ENCODE data around the gene FGR. TPM values are rescaled to one million over a fixed set of nuclear protein-coding genes. Genes with fewer than 3 reads are reported as not detected.
A peak's percentile ranks its signal among the peaks of the same experiment; 100 is the strongest.
"Not testable (repeated sequence)": the region's sequence is repeated elsewhere in the genome, so short reads cannot be mapped to it uniquely, and the experiment has no call there.

The FGR gene
- total and polyA plus RNA-seq, 9 donors, result 1.4 to 2.5 (median 2.0) TPM

- Histone ChIP-seq H3K9me3 (replicated peaks; ENCODE audit: control insufficient read depth, low read depth, low read length) (no peaks in the 10 kb centered on the region), H3K27ac (ENCODE audit: low read length) (no peak overlapping the region), H3K27me3 (ENCODE audit: control insufficient read depth, insufficient read depth, low read length) (peaks cover 41% of the 10 kb centered on the region), H3K4me1 (ENCODE audit: control insufficient read depth, insufficient read depth, low read length) (peaks cover 39% of the 10 kb centered on the region), H3K36me3 (ENCODE audit: control insufficient read depth, insufficient read depth, low read length) (no peaks in the 10 kb centered on the region), H3K4me3 (ENCODE audit: low read length) (no peak overlapping the region)
- DNase-seq, result no peak
- WGBS (ENCODE audit: insufficient coverage), result 93% methylated on average over 5 of the region's 11 CpGs
These were observed 584 bp upstream of the FGR start for GRCh38 chr1:27635396-27636142.

- peak overlapping the region; percentile 45 for H3K4me3 ChIP-seq (ENCODE audit: low read length)
- peaks cover 41% of the 10 kb centered on the region for H3K27me3 ChIP-seq (ENCODE audit: control insufficient read depth, insufficient read depth, low read length)
- 3% methylated on average over 63 of the region's 63 CpGs for WGBS (ENCODE audit: insufficient coverage)
- peaks cover 40% of the 10 kb centered on the region for H3K4me1 ChIP-seq (ENCODE audit: control insufficient read depth, insufficient read depth, low read length)
- H3K36me3 ChIP-seq (ENCODE audit: control insufficient read depth, insufficient read depth, low read length), result no peaks in the 10 kb centered on the region
- no peaks in the 10 kb centered on the region for H3K9me3 ChIP-seq (replicated peaks; ENCODE audit: control insufficient read depth, low read depth, low read length)
- peak; percentile 62 for DNase-seq
- H3K27ac ChIP-seq (ENCODE audit: low read length), result peak overlapping the region; percentile 76
These were observed 604 bp downstream of the FGR start for GRCh38 chr1:27634177-27634984.

DNA sequence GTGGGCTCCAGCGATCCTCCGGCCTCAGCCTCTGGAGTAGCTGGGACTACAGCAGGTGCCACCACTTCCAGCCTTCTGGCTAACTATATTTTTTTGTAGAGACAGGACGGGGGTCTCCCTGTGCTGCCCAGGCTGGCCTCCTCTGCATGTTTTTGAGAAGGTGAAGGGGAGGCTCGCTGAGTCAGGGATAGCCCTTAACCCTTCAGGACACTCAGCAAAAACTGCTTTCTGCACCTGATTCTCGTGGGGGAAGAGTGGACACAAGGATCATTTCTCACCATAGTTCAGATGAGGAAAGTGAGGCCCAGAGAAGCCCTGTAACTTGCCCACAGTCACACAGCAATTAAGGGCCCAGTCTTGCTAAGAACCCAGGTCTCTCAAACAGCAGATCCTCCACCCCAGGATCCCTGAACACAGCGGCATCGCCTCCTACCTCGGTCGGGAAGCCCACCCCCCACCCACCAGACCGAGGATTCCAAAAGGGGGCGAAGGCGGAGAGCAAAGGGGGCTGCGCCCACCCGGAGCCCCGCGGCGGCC lies 1.3 kb downstream of the FGR start:
- Histone ChIP-seq H3K36me3 (ENCODE audit: control insufficient read depth, insufficient read depth, low read length) (no peaks in the 10 kb centered on the region), H3K27me3 (ENCODE audit: control insufficient read depth, insufficient read depth, low read length) (peaks cover 41% of the 10 kb centered on the region), H3K9me3 (replicated peaks; ENCODE audit: control insufficient read depth, low read depth, low read length) (no peaks in the 10 kb centered on the region), H3K4me3 (ENCODE audit: low read length) (peak overlapping the region; percentile 29), H3K27ac (ENCODE audit: low read length) (peak overlapping the region; percentile 62), H3K4me1 (ENCODE audit: control insufficient read depth, insufficient read depth, low read length) (peaks cover 42% of the 10 kb centered on the region)
- WGBS (ENCODE audit: insufficient coverage), result 1% methylated on average over 12 of the region's 17 CpGs
- DNase-seq, result no peak

GRCh38 chr1:27633298-27633610 lies 1.7 kb downstream of the FGR start:
- H3K27me3 ChIP-seq (ENCODE audit: control insufficient read depth, insufficient read depth, low read length), result peaks cover 41% of the 10 kb centered on the region
- peak overlapping the region; percentile 62 for H3K27ac ChIP-seq (ENCODE audit: low read length)
- H3K4me1 ChIP-seq (ENCODE audit: control insufficient read depth, insufficient read depth, low read length), result peaks cover 43% of the 10 kb centered on the region
- no peak overlapping the region for H3K4me3 ChIP-seq (ENCODE audit: low read length)
- H3K9me3 ChIP-seq (replicated peaks; ENCODE audit: control insufficient read depth, low read depth, low read length), result no peaks in the 10 kb centered on the region
- WGBS (ENCODE audit: insufficient coverage), result 78% methylated on average over 3 of the region's 5 CpGs
- DNase-seq, result no peak
- no peaks in the 10 kb centered on the region for H3K36me3 ChIP-seq (ENCODE audit: control insufficient read depth, insufficient read depth, low read length)

DNA sequence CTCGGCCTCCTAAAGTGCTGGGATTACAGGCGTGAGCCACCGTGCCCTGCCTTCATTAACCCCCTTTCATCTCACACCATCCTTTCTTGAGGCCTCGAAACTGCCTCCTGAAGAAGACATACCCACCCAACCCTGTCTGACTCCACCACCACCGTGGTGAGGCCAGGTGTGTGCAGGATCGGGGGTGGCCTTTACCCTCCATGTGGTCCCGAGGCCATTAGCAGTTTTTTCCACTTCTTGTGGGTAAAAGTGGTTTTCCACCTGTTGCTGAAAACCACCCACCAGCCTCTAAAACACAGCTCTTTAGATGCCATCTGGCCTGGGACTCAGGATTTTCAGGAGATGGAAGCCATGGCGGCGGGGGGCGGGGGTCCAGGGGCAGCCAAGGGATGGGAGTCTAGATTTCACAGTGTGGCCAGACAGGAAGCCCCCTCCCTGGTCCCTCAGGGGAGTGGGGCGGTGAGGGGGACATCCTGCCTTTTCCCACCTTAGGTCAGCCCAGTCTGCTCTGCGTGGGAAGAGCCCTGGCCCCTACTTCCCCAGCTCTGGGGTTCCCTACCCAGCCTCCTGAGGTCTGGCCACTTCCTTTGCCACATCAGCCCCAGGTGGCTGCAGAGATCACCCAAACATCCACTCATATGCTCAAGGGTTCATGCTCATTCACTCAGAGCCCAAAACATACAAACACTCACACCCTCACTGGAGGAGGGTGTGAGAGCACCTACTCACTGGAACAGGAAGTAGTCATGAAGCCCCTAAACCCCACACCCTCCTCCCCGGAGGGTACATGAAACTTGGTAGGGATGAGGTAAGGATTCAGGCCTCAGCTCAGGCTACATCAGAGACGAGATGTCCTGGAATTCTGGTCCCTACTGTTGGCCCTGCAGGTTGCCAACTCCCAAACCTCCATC lies 2.3 kb downstream of the FGR start:
- Histone ChIP-seq H3K36me3 (ENCODE audit: control insufficient read depth, insufficient read depth, low read length) (no peaks in the 10 kb centered on the region), H3K27me3 (ENCODE audit: control insufficient read depth, insufficient read depth, low read length) (peaks cover 41% of the 10 kb centered on the region), H3K9me3 (replicated peaks; ENCODE audit: control insufficient read depth, low read depth, low read length) (no peaks in the 10 kb centered on the region), H3K4me3 (ENCODE audit: low read length) (no peak overlapping the region), H3K4me1 (ENCODE audit: control insufficient read depth, insufficient read depth, low read length) (peaks cover 43% of the 10 kb centered on the region), H3K27ac (ENCODE audit: low read length) (peak overlapping the region; percentile 24)
- DNase-seq, result no peak
- WGBS (ENCODE audit: insufficient coverage), result 64% methylated on average over 4 of the region's 14 CpGs

DNA sequence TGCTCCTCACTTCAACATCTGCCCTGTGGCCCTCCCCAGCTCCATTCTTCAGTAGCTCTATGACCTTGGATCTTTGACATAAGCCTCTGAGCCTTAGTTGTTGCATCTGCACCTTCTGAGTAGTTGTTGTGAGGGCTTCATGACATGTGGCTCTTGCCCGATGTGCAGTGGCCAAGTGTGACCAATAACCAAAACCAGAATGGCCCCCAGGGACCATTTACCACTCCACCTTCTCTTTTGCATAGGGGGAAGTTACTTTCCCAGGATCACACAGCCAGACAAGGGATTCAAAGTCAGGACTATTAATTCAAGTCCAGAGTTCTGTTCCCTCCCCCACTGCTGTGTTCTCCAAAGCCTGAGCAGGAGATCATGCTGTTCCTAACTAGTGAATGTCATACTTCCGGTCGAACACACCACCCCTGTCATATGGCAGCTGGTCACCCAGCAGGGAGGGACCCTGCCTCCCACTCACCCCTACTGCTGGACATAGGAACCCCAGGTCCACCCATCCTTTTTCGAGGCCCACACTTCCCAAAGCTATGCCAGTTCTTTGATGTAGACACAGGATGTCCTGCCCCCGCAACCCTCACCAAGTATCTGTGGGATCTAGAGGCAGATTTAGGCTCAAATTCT lies 4.0 kb downstream of the FGR start:
- Histone ChIP-seq H3K36me3 (ENCODE audit: control insufficient read depth, insufficient read depth, low read length) (no peaks in the 10 kb centered on the region), H3K4me1 (ENCODE audit: control insufficient read depth, insufficient read depth, low read length) (peaks cover 43% of the 10 kb centered on the region), H3K27ac (ENCODE audit: low read length) (peak overlapping the region; percentile 71), H3K4me3 (ENCODE audit: low read length) (no peak overlapping the region), H3K9me3 (replicated peaks; ENCODE audit: control insufficient read depth, low read depth, low read length) (no peaks in the 10 kb centered on the region), H3K27me3 (ENCODE audit: control insufficient read depth, insufficient read depth, low read length) (peaks cover 41% of the 10 kb centered on the region)
- no peak for DNase-seq
- WGBS (ENCODE audit: insufficient coverage), result 49% methylated on average over 4 of the region's 5 CpGs

DNA sequence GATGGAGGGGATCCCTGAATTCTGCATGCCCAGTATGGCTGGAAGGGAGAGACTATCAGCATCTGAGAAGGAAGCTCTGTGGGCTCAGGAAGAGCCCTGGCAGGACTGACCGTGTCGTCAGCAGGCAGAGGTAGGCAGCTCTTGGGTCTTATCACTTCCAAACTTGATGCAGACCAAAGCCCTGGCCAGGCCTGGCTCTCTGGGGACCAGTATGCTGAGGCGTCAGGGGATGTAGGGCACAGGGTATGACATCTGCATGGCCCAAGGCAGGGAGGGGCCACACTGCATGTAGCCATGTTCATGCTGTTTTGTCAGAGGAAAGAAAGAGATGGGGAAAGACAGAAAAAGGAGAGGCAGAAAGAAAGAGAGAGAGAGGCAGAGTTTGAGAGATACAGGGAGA lies 6.3 kb downstream of the FGR start:
- no peaks in the 10 kb centered on the region for H3K36me3 ChIP-seq (ENCODE audit: control insufficient read depth, insufficient read depth, low read length)
- 44% methylated on average over 3 of the region's 3 CpGs for WGBS (ENCODE audit: insufficient coverage)
- peaks cover 34% of the 10 kb centered on the region for H3K4me1 ChIP-seq (ENCODE audit: control insufficient read depth, insufficient read depth, low read length)
- H3K4me3 ChIP-seq (ENCODE audit: low read length), result no peak overlapping the region
- no peak overlapping the region for H3K27ac ChIP-seq (ENCODE audit: low read length)
- H3K9me3 ChIP-seq (replicated peaks; ENCODE audit: control insufficient read depth, low read depth, low read length), result no peaks in the 10 kb centered on the region
- H3K27me3 ChIP-seq (ENCODE audit: control insufficient read depth, insufficient read depth, low read length), result peaks cover 20% of the 10 kb centered on the region
- no peak for DNase-seq

DNA sequence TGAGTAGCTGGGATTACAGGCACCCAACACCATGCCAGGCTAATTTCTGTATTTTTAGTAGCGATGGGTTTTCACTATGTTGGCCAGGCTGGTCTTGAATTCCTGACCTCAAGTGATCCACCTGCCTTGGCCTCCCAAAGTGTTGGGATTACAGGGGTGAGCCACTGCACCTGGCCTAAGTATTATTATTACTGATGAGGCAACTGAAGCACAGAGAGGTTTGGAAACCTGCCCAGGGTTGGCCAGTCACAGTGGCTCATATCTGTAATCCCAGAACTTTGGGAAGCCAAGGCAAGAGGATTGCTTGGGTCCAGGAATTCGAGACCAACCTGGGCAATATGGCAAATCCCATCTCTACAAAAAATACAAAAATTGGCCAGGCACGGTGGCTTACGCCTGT lies 7.3 kb downstream of the FGR start:
- H3K4me3 ChIP-seq (ENCODE audit: low read length); H3K27ac ChIP-seq (ENCODE audit: low read length); H3K9me3 ChIP-seq (replicated peaks; ENCODE audit: control insufficient read depth, low read depth, low read length); H3K36me3 ChIP-seq (ENCODE audit: control insufficient read depth, insufficient read depth, low read length); H3K27me3 ChIP-seq (ENCODE audit: control insufficient read depth, insufficient read depth, low read length); DNase-seq: not testable (repeated sequence)
- H3K4me1 ChIP-seq (ENCODE audit: control insufficient read depth, insufficient read depth, low read length), result peaks cover 26% of the 10 kb centered on the region
- WGBS (ENCODE audit: insufficient coverage), result 100% methylated on average over 1 of the region's 4 CpGs

GRCh38 chr1:27627061-27627460 lies 7.9 kb downstream of the FGR start:
- Histone ChIP-seq H3K36me3 (ENCODE audit: control insufficient read depth, insufficient read depth, low read length) (no peaks in the 10 kb centered on the region), H3K27ac (ENCODE audit: low read length) (no peak overlapping the region), H3K9me3 (replicated peaks; ENCODE audit: control insufficient read depth, low read depth, low read length) (no peaks in the 10 kb centered on the region), H3K4me3 (ENCODE audit: low read length) (no peak overlapping the region), H3K27me3 (ENCODE audit: control insufficient read depth, insufficient read depth, low read length) (peaks cover 5% of the 10 kb centered on the region), H3K4me1 (ENCODE audit: control insufficient read depth, insufficient read depth, low read length) (peaks cover 20% of the 10 kb centered on the region)
- no peak for DNase-seq
- WGBS (ENCODE audit: insufficient coverage), result 83% methylated on average over 4 of the region's 5 CpGs
